Natural killer cell (primary cell): ENCODE measurements around the gene LIMD2. TPM values are rescaled to one million over a fixed set of nuclear protein-coding genes. Genes with fewer than 3 reads are reported as not detected.
A peak's percentile ranks its signal among the peaks of the same experiment; 100 is the strongest.

ENCODE experiments used
- ATAC-seq, 3 donors: fragments of 150-1000 bp in 2 of 3; fragments of 200-7000 bp in 1 of 3; cut with Tn5 transposase; 1 replicate in 1 of 3; 2 replicates in 2 of 3; pipeline ENCODE4 v1.10.0; 2021; ENCODE audit warnings: mild to moderate bottlenecking in 2 of 3, moderate library complexity in 2 of 3
- DNase-seq, 2 donors: peaks; one replicate each; pipeline versions ENCODE4 v3.0.0 to v3.0.0-alpha.2; 2013 to 2021; ENCODE audit warnings: mixed read lengths in 1 of 2
- H3K27ac ChIP-seq: one replicate; pipeline ENCODE4 v1.5.1; 2013; ENCODE audit warnings: mild to moderate bottlenecking, low read length
- H3K27me3 ChIP-seq: one replicate; pipeline ENCODE4 v1.6.1; 2013; ENCODE audit warnings: low read length; ENCODE audit not compliant: control insufficient read depth, insufficient read depth
- H3K36me3 ChIP-seq: one replicate; pipeline ENCODE4 v1.6.1; 2013; ENCODE audit warnings: low read length; ENCODE audit not compliant: control insufficient read depth, insufficient read depth
- H3K4me1 ChIP-seq: one replicate; pipeline ENCODE4 v1.6.1; 2013; ENCODE audit warnings: low read length; ENCODE audit not compliant: control insufficient read depth, insufficient read depth
- H3K4me3 ChIP-seq: one replicate; pipeline ENCODE4 v1.5.1; 2013; ENCODE audit warnings: low read length
- H3K9me3 ChIP-seq: one replicate; pipeline ENCODE4 v1.6.1; 2013; ENCODE audit warnings: low read length; ENCODE audit not compliant: control insufficient read depth, insufficient read depth
- H3K27ac Mint-ChIP-seq, 2 donors: one replicate each; pipeline ENCODE4 v1.8.0; 2022; ENCODE audit warnings: mild to moderate bottlenecking in 2 of 2, mixed read lengths in 2 of 2, moderate library complexity in 1 of 2
- H3K27me3 Mint-ChIP-seq, 2 donors: one replicate each; pipeline ENCODE4 v1.8.0; 2022; ENCODE audit warnings: low read depth in 2 of 2, mixed read lengths in 2 of 2
- H3K36me3 Mint-ChIP-seq: one replicate; pipeline ENCODE4 v1.8.0; 2022; ENCODE audit warnings: mixed read lengths
- H3K4me1 Mint-ChIP-seq, 2 donors: one replicate each; pipeline ENCODE4 v1.8.0; 2022; ENCODE audit warnings: mixed read lengths in 2 of 2
- H3K4me3 Mint-ChIP-seq: one replicate; pipeline ENCODE4 v1.8.0; 2022; ENCODE audit warnings: mild to moderate bottlenecking, moderate library complexity, mixed read lengths
- H3K9me3 Mint-ChIP-seq, 2 donors: one replicate each; pipeline ENCODE4 v1.8.0; 2022; ENCODE audit warnings: mixed read lengths in 2 of 2
- WGBS: methylation state at CpG from one replicate; pipeline ENCODE4 v1.1.7; 2013; ENCODE audit warnings: missing lambda C conversion rate; ENCODE audit not compliant: insufficient coverage; 5-methylcytosine and 5-hydroxymethylcytosine counted together
- intact Hi-C: fragments of 100-400 bp; cut with micrococcal nuclease; formaldehyde crosslinking; loops from one replicate; pipeline ENCODE4 v1.14.2; 2022
- total RNA-seq, 4 donors: library from RNA; stranded (reverse); fragments of 120-200 nt in 1 of 4; gene quantifications; one replicate each; pipeline versions ENCODE4 v1.2.3 to v1.2.4, GENCODE V29; 2013 to 2022
- TF ChIP-seq, protein P1 (sequence below): fragments of 200-600 bp; IDR thresholded peaks from one replicate; pipeline ENCODE4 v1.8.0; 2022; ENCODE audit warnings: antibody characterized with exemption

LIMD2 gene
- total RNA-seq, 3 donors from 2014 or later (not counting 1 experiment from before 2014, with no cell fraction given) = 513 to 546 (median 524) TPM

DNA sequence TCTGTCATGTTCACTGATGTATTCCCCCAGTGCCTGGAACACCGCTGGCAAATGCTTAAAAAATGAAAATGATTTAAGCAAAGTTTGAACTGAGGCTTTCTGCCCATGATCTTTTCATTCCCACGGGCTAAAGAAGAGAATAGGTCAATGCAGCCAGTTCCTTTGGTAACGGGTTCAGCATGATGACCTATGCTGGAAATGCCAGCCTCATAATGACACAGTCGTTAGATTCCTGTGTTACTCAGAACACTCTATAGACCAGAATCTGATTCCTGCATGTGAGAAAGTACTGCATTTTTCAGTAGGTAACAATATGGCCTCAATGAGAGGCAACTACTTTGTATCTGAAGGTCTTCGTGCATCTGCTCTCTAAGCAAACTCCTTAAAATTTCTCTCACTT, 19.1 kb upstream of the LIMD2 start:
- no peaks in the 10 kb centered on the region for H3K9me3 Mint-ChIP-seq
- no peak for ATAC-seq
- 98% methylated on average over 5 of the region's 5 CpGs for WGBS
- H3K27ac ChIP-seq = no peak overlapping the region
- H3K27ac Mint-ChIP-seq = peak overlapping the region in 1 of 2 donors; percentile 10
- no peaks in the 10 kb centered on the region for H3K36me3 Mint-ChIP-seq
- intact Hi-C loops = no loop called here
- peaks cover 15% of the 10 kb centered on the region for H3K36me3 ChIP-seq
- no peaks in the 10 kb centered on the region for H3K4me1 ChIP-seq
- H3K4me3 Mint-ChIP-seq = no peak overlapping the region
- no peak for DNase-seq
- TF ChIP-seq, protein P1, sequence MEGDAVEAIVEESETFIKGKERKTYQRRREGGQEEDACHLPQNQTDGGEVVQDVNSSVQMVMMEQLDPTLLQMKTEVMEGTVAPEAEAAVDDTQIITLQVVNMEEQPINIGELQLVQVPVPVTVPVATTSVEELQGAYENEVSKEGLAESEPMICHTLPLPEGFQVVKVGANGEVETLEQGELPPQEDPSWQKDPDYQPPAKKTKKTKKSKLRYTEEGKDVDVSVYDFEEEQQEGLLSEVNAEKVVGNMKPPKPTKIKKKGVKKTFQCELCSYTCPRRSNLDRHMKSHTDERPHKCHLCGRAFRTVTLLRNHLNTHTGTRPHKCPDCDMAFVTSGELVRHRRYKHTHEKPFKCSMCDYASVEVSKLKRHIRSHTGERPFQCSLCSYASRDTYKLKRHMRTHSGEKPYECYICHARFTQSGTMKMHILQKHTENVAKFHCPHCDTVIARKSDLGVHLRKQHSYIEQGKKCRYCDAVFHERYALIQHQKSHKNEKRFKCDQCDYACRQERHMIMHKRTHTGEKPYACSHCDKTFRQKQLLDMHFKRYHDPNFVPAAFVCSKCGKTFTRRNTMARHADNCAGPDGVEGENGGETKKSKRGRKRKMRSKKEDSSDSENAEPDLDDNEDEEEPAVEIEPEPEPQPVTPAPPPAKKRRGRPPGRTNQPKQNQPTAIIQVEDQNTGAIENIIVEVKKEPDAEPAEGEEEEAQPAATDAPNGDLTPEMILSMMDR = no peak
- no peaks in the 10 kb centered on the region for H3K27me3 ChIP-seq
- no peaks in the 10 kb centered on the region for H3K27me3 Mint-ChIP-seq
- H3K4me1 Mint-ChIP-seq = peaks cover 5 to 6% of the 10 kb centered on the region in 2 donors
- no peaks in the 10 kb centered on the region for H3K9me3 ChIP-seq
- no peak overlapping the region for H3K4me3 ChIP-seq

DNA sequence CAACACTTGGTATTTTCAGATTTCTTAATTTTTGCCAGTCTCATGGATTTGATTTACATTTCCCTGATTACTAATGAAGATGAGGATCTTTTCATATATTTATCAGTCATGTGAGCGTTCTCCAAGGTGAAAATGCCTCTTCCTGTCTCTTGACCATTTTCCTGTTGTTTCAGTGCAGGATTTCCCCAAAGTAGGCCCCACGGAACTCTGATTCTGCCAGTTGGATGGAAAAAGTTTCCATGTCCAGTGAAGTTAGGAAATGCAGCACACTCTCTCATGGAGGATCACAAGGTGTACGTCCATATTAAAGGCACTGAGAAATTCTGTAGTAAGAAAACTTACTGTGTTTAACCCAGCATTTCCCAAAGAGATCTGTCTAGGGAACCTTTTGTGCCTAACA, 16.5 kb upstream of the LIMD2 start:
- intact Hi-C loops = no loop called here
- Histone ChIP-seq H3K9me3 (no peaks in the 10 kb centered on the region), H3K27me3 (no peaks in the 10 kb centered on the region), H3K4me3 (no peak overlapping the region), H3K4me1 (no peaks in the 10 kb centered on the region), H3K36me3 (peaks cover 26% of the 10 kb centered on the region), H3K27ac (no peak overlapping the region)
- no peak for ATAC-seq
- H3K4me3 Mint-ChIP-seq = no peak overlapping the region
- WGBS = 98% methylated on average over 3 of the region's 3 CpGs
- TF ChIP-seq, protein P1 = no peak
- H3K27me3 Mint-ChIP-seq = no peaks in the 10 kb centered on the region
- H3K36me3 Mint-ChIP-seq = no peaks in the 10 kb centered on the region
- no peak for DNase-seq
- H3K4me1 Mint-ChIP-seq = peaks cover 5 to 6% of the 10 kb centered on the region in 2 donors
- no peaks in the 10 kb centered on the region for H3K9me3 Mint-ChIP-seq
- peak overlapping the region in 1 of 2 donors; percentile 6 for H3K27ac Mint-ChIP-seq

DNA sequence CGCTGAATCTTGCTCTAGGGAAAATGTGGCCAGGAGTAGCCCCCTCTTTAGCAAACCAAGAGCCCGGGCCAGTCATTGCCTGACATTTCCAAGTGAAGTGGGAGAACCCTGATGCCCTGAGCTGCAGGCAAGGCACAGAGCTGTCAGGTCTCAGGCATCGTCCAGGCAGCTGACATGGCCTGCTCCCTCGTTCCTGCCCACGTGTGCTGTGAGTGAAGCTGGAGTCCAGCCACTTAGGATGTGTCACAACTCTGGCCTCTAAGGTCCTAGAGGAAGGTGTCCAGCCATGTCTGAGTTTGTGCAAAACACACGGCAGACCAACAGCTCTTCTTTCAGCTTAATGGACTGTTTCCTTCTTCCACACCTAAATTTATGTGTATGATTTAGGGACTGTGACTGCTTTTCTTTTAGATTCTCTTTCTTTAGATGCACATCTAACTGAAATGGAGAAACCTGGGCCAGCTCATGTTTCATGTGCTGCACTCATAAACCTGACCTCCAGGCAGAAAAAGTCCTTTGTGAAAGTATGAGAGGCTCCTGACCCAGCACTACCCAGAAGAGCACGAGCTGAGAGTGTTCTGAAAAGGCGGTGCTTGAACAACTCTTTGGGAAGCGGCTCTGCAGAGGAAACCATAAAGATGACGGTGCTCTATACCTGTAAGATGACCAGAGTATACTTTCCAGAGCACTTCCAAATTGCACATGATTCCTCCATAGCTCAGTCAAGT, 14.8 kb upstream of the LIMD2 start:
- TF ChIP-seq, protein P1 = no peak
- H3K27ac Mint-ChIP-seq = no peak overlapping the region
- no peaks in the 10 kb centered on the region for H3K9me3 Mint-ChIP-seq
- Histone ChIP-seq H3K4me1 (peaks cover 10% of the 10 kb centered on the region), H3K27ac (no peak overlapping the region), H3K4me3 (no peak overlapping the region), H3K36me3 (peaks cover 27% of the 10 kb centered on the region), H3K9me3 (no peaks in the 10 kb centered on the region), H3K27me3 (no peaks in the 10 kb centered on the region)
- WGBS = 95% methylated on average over 9 of the region's 10 CpGs
- no peak overlapping the region for H3K4me3 Mint-ChIP-seq
- peaks cover 13 to 14% of the 10 kb centered on the region in 2 donors for H3K4me1 Mint-ChIP-seq
- ATAC-seq (no peak), DNase-seq (no peak)
- intact Hi-C loops = no loop called here
- H3K36me3 Mint-ChIP-seq = no peaks in the 10 kb centered on the region
- no peaks in the 10 kb centered on the region for H3K27me3 Mint-ChIP-seq
